Astrocyte of the cerebellum (primary cell): ENCODE data around the gene IL2RA.

Experiments
- DNase-seq: peaks from one replicate; pipeline ENCODE4 v3.0.0-alpha.2; 2011; ENCODE audit warnings: low read depth
- H3K4me3 ChIP-seq: 2 replicates; pipeline ENCODE4 v1.5.1; 2011; ENCODE audit warnings: mild to moderate bottlenecking, low read depth, low read length, moderate library complexity
- CTCF ChIP-seq: IDR thresholded peaks from 2 replicates; pipeline ENCODE4 v1.5.1; 2012; ENCODE audit warnings: low read length, low read depth, moderate library complexity, mild to moderate bottlenecking; ENCODE audit errors: missing control alignments
- in situ Hi-C: cut with HindIII; loops from 2 replicates; pipeline ENCODE4 v1.10.0; 2017; ENCODE audit warnings: low sequenced_read_pairs

Gene IL2RA

GRCh38 chr10:6030217-6030616 is 31.9 kb downstream of the IL2RA start:
- no peak overlapping the region for H3K4me3 ChIP-seq
- in situ Hi-C loops, result no loop called here
- TF ChIP-seq CTCF, result no peak
- no peak for DNase-seq

- no peak for TF ChIP-seq CTCF
- DNase-seq, result no peak
- no peak overlapping the region for H3K4me3 ChIP-seq
- in situ Hi-C loops, result no loop called here
These were observed 34.2 kb downstream of the IL2RA start for GRCh38 chr10:6027929-6028328.

- no peak for TF ChIP-seq CTCF
- in situ Hi-C loops, result no loop called here
- DNase-seq, result no peak
- no peak overlapping the region for H3K4me3 ChIP-seq
These were observed 36.4 kb downstream of the IL2RA start for GRCh38 chr10:6025683-6026255.

GRCh38 chr10:6024334-6024682 is 37.9 kb downstream of the IL2RA start:
- DNase-seq, result no peak
- no peak for TF ChIP-seq CTCF
- H3K4me3 ChIP-seq, result no peak overlapping the region
- in situ Hi-C loops, result no loop called here

- no peak overlapping the region for H3K4me3 ChIP-seq
- no peak for DNase-seq
- no peak for TF ChIP-seq CTCF
- in situ Hi-C loops, result no loop called here
These were observed 38.4 kb downstream of the IL2RA start for GRCh38 chr10:6023661-6024333.

- in situ Hi-C loops, result no loop called here
- H3K4me3 ChIP-seq, result no peak overlapping the region
- no peak for DNase-seq
- TF ChIP-seq CTCF, result no peak
These were observed 39.5 kb downstream of the IL2RA start for GRCh38 chr10:6022660-6023059.
